HG03571 (cell line): ENCODE data around the gene UBR1.
"Not testable (repeated sequence)": the region's sequence is repeated elsewhere in the genome, so short reads cannot be mapped to it uniquely, and the experiment has no call there.

Source experiments
- ATAC-seq: cut with Tn5 transposase; IDR thresholded peaks from one replicate; pipeline ENCODE4 v1.9.1; 2021; ENCODE audit not compliant: unreplicated experiment

Gene UBR1

GRCh38 chr15:43067717-43068461 lies 37.9 kb downstream of the UBR1 start:
- ATAC-seq, result no peak

DNA sequence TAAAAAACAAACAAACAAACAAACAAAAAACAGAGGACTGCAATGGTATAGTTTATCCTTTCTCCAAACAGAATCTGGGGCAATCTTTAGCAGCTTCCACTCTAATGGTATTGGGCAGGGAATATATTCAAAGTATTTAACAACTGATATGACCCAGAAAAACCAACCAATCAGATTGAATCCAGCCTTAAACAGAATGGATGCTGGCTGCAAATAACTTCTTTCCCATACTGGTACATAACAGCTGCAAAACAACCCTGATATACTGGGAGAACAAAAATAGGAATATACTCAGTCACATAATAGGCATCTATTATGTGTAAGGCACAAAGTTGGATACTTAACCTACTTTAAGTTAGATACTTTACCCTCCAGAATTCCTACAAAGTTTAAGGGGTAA lies 49.1 kb downstream of the UBR1 start:
- ATAC-seq, result no peak

DNA sequence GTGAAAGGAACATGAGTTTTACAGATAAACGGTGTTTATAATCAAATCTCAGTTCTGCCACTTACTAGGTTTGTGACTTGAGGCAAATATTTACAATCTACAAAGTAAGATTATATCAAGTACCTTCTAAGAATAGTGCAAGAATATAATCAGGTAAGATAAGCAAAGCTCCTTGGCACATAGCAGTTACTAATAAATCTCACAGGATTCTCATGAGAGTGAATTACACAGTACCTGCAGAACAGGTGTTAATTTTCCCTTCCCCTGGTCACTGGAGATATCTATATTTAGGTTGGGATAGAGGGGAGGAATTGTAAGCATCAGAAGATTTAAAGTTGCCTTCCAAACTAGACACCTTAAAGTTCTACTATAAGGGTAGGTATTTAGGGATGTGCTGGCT lies 53.0 kb downstream of the UBR1 start:
- ATAC-seq, result no peak

- no peak for ATAC-seq
Observed at GRCh38 chr15:43048935-43049334, 56.9 kb downstream of the UBR1 start.

DNA sequence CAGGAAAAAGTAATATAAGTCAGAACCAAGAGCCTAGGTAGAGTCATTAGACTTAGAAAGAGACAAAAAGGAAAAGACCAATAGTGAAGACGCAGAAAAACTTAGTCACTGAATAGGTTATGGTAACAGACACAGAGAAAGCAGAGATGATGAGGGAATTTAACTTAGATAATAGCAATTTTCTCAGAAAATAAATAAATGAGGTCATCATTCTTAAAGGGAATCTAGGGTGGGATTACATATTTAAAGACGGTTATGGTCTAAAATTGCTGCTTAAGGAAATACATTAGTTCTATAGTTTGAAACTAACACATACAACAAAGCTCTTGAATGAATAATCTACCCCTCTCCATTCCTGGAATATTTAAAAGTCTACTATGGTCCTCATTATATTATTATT lies 59.4 kb downstream of the UBR1 start:
- ATAC-seq, result no peak

DNA sequence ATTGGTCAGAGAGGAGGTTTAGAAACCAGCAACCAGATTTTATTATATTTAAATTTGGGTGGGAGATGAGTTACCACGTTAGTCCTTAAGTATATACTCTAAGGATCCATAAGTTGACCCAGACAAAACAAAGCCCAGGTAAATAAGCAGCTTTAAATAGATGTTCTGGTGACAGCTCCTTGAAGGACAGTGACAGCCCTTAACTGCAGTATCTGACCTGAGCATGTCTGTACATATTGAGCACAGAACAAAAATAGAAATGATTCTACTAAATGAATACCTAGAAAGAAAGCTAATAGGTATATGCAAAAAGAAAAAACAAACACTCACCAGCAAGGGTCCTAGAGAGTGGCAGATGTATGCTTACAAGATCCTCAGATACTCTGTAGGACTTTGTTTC lies 63.0 kb downstream of the UBR1 start:
- ATAC-seq, result no peak

DNA sequence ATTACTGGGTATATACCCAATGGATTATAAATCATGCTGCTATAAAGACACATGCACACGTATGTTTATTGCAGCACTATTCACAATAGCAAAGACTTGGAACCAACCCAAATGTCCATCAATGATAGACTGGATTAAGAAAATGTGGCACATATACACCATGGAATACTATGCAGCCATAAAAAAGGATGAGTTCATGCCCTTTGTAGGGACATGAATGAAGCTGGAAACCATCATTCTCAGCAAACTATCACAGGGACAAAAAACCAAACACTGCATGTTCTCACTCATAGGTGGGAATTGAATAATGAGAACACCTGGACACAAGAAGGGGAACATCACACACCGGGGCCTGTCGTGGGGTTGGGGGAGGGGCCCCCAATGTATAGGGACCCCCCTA lies 64.8 kb downstream of the UBR1 start:
- not testable (repeated sequence) for ATAC-seq

- not testable (repeated sequence) for ATAC-seq
Observed at GRCh38 chr15:43035240-43035639, 70.6 kb downstream of the UBR1 start.

DNA sequence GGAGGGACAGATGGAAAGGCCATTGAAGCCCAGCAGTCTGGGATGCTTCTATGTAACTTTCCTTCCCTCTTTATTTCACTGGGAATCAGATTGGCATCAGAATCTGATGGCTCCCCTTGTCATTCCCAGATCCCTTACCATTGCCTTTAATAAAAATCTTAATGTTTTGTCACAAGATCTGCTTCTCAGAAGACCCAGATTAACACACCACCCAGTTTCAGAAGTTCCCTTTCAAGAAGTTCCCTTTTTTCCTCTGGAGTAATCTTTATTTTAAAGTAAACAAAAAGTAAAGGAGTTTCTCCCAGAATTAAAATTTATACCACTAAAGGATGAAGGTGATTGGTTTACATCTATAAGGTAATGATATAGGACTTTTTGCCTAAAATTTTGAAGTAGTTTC lies 76.4 kb downstream of the UBR1 start:
- ATAC-seq, result no peak

DNA sequence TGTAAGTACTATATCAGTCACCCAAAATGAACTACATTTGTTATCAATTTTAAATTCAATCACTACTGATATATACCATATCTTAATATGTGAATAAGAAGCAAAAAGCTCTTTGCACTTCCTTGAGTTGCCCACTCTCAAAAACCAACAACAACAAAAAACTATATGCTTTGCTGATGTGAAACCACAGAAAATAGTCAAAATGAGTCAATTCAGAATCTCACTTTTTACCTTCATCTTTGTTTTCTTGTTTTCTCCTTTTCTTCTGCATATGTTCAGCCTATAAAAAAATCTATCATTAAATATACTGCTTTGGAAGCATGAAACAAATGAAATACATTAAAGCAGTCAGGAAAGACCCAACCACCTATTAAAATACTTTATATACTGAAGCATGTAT lies 80.7 kb downstream of the UBR1 start:
- ATAC-seq, result no peak

DNA sequence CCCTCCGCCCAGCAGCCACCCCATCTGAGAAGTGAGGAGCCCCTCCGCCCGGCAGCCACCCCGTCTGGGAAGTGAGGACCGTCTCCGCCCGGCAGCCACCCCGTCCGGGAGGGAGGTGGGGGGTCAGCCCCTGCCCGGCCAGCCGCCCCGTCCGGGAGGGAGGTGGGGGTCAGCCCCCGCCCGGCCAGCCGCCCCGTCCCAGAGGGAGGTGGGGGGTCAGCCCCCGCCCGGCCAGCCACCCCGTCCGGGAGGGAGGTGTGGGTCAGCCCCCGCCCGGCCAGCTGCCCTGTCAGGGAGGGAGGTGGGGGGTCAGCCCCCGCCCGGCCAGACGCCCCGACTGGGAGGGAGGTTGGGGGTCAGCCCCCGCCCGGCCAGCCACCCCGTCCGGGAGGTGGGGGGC lies 91.2 kb downstream of the UBR1 start:
- ATAC-seq, result not testable (repeated sequence)

- no peak for ATAC-seq
Observed at GRCh38 chr15:43009206-43009605, 96.6 kb downstream of the UBR1 start.

DNA sequence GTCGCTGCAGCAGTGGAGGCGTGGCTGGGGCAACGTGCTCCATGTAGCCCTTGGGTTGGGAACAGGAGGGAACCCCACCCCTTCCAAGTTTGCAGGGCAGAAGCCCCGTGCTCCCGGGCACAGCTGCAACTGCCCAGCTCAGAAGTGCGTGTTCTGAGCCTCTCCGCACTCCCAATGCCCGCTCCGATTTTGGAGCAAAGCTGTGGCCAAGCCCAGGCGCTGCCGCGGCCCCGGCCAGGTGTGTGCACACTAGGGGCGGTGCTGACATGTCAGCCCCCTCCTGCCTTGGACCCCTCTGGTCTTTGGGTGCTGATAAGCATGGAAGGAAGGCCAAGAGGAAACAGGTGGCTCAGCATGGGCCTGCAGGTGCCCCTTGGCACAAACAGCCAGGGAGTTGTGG lies 97.7 kb downstream of the UBR1 start:
- no peak for ATAC-seq

DNA sequence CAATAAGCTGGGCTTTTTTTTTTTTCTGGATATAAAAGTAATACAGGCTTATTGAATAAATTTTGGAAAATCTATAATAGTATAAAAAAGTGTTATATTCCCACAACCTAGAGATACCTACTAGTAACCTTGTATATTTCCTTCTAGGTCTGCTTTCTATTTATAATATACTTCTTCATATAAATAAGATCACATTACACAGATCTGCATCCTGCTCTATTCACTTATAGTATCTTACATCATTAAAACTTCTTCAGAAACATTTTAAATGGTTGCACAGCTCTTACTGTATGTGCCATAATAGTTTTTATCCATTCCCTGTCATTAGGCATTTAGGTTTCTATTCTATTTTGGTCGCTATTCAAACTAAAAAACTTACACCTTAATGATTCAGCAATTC lies 98.3 kb downstream of the UBR1 start:
- no peak for ATAC-seq

DNA sequence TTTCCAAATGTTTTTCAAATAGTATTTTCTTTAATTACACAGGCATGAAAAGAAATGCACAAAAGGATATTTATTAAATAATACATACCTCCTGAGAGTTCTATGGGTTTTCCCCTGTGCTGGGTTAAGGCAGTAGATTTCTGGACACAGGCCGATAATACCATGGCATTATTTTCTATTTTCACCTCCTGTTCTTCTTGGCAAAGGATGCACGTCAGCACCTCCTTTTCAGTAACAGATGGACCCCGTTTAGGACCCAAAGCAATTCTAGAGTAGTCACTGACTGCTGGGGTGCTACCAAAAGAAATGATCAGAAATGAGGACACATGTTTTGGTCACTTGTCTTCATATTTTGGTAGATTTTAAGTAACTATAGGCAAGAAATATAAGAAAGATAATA lies 98.8 kb downstream of the UBR1 start:
- ATAC-seq, result no peak

- not testable (repeated sequence) for ATAC-seq
Observed at GRCh38 chr15:43004886-43005595, 100.8 kb downstream of the UBR1 start.

DNA sequence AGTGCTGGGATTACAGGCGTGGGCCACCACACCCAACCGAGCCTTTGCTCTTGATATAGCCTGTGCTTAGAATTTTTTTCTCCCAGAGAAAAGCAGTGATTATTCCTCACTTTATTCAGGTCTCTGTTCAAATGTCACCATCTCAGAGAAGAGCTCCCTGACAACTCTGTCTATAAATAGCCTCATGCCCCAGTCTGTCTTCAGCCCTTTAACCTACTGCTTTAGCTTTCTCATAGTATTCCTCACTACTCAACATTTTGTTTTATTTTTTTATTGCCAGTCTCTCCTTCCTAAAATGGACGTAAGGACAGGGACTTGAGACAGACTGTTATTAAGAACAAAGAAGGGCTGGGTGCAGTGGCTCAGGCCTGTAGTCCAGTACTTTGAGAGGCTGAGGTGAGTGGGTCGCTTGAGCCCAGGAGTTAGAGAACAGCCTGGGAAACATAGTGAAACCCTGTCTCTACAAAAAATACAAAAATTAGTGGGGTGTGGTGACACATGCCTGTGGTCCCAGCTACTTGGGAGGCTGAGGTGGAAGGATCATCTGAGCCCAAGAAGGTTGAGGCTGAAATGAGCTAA lies 106.5 kb downstream of the UBR1 start:
- no peak for ATAC-seq

DNA sequence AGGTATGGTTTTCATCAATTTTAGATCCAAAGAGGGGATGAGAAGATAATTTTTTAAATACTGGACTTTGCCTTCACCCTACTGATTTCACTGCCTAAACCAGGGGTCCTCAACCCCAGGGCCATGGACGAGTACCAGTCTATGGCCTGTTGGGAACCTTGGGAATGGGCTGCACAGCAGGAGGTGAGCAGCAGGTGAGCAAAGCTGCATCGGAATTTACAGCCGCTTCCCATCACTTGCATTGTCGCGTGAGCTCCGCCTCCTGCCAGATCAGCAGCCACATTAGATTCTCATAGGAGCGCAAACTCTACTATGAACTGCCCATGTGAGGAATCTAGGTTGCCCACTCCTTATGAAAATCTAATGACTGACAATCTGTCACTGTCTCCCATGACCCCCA lies 109.0 kb downstream of the UBR1 start:
- ATAC-seq, result no peak

DNA sequence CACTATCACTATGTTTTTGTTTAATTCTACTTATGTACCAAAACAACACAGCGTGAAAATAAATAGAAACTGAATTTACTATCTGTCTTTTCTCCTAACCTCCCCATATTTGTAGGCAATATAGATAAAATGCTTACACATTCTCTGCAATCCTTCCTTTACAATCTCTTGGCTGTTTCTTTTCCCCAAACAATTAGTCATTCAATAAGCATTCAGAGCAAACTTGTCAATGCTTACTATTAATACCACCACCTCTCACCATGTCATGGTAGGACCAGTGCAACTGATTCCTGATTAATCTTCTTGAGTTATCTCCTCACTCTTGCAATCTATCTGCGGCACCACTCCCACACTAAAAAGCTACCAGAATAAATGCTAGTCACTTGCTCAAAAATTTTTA lies 111.3 kb downstream of the UBR1 start:
- no peak for ATAC-seq

DNA sequence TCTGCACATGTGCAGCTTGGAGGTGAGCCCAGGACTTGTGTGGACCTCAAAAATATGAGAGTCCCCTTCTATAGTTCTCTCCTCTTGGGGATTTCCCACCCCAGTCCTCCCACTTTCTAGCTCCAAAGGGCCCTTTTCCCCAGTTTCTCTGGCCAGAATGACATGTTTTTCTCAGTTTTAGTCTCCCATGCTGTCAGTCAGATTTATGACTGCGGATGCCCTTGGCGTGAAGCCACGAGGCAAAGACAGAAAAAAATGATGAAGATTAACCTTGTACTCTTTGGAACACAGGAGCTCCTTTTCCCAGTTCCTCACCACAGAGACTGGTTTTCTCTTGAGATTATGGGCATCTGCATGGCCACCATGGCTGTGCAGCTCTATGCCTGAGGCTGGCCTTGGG lies 113.2 kb downstream of the UBR1 start:
- ATAC-seq, result no peak

DNA sequence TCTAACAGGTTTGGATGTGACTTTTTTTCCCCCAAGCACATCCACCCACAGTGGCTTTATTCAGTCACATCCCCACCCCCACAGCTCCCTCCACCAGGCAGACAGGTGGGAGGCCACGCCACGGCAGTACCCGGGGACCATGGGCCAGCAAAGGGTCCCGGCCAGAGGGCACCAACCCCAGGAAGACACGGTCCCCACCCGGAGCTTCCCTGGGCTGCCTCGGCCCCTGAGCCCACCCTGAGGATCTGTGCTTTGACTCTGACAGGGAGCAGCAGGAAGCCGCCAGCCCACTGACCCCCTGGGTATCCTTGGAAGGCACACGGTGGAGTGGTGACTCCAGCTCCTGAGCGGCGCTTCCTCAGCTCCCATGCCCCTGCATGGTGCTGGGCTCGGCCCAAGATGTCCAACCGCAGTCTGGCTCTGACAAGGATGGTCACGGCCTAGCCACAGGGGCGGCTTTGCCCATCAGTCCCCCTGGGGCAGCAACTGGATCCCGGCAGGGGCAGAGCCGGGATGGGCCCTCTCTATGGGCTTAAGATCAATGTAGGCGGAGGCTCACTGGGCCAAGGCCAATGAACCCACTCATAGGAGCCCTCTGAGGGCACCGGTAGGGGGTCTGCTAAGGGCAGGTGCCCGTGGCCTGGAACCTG lies 119.0 kb downstream of the UBR1 start:
- no peak for ATAC-seq

- ATAC-seq, result no peak
Observed at GRCh38 chr15:42984493-42985034, 121.3 kb downstream of the UBR1 start.
